ENCODE measurements around the gene MPC1L.

- TF ChIP-seq, protein P1, sequence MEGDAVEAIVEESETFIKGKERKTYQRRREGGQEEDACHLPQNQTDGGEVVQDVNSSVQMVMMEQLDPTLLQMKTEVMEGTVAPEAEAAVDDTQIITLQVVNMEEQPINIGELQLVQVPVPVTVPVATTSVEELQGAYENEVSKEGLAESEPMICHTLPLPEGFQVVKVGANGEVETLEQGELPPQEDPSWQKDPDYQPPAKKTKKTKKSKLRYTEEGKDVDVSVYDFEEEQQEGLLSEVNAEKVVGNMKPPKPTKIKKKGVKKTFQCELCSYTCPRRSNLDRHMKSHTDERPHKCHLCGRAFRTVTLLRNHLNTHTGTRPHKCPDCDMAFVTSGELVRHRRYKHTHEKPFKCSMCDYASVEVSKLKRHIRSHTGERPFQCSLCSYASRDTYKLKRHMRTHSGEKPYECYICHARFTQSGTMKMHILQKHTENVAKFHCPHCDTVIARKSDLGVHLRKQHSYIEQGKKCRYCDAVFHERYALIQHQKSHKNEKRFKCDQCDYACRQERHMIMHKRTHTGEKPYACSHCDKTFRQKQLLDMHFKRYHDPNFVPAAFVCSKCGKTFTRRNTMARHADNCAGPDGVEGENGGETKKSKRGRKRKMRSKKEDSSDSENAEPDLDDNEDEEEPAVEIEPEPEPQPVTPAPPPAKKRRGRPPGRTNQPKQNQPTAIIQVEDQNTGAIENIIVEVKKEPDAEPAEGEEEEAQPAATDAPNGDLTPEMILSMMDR (IDR thresholded peaks at IDR 0.05) = no peak
- TF ChIP-seq POLR2AphosphoS5 (IDR thresholded peaks at IDR 0.05) (no peak), POLR2A (IDR thresholded peaks at IDR 0.05) (no peak)
Observed at GRCh38 chrX:40632199-40632598, 9.0 kb downstream of the MPC1L start.
